Naive thymus-derived CD8-positive, alpha-beta T cell (primary cell): ENCODE data around the gene LRRC31. TPM values are rescaled to one million over a fixed set of nuclear protein-coding genes. Genes with fewer than 3 reads are reported as not detected.

ENCODE experiments used
- ATAC-seq, 2 donors: fragments of 150-1000 bp; cut with Tn5 transposase in 1 of 2; sonication (Bioruptor Pico), chemical (Tn5 transposase) in 1 of 2; 1 replicate in 1 of 2; 2 replicates in 1 of 2; pipeline ENCODE4 v1.10.0; 2021; ENCODE audit warnings: mild to moderate bottlenecking in 2 of 2, moderate library complexity in 2 of 2
- POLR2A ChIA-PET: fragments of 350-600 bp; sonication (Branson Sonifier 250); formaldehyde crosslinking; loops from one replicate; lab custom pipeline; 2021; ENCODE audit warnings: antibody characterized with exemption; lab: Charles Lee
- DNase-seq, 10 donors: peaks; one replicate each; pipeline versions ENCODE4 v3.0.0 to v3.0.0-alpha.2; 2020 to 2022
- H3K27ac Mint-ChIP-seq, 10 donors: one replicate each; pipeline ENCODE4 v1.8.0; 2020 to 2022; ENCODE audit warnings: mild to moderate bottlenecking in 10 of 10, mixed read lengths in 10 of 10, moderate library complexity in 4 of 10, inconsistent platforms in 1 of 10
- H3K27me3 Mint-ChIP-seq, 5 donors: one replicate each; pipeline ENCODE4 v1.8.0; 2021 to 2022; ENCODE audit warnings: mixed read lengths in 5 of 5
- H3K36me3 Mint-ChIP-seq, 3 donors: one replicate each; pipeline ENCODE4 v1.8.0; 2020 to 2022; ENCODE audit warnings: mixed read lengths in 3 of 3, mild to moderate bottlenecking in 2 of 3, inconsistent platforms in 1 of 3
- H3K4me1 Mint-ChIP-seq, 4 donors: one replicate each; pipeline ENCODE4 v1.8.0; 2021 to 2022; ENCODE audit warnings: mixed read lengths in 4 of 4
- H3K4me3 Mint-ChIP-seq, 10 donors: one replicate each; pipeline ENCODE4 v1.8.0; 2020 to 2022; ENCODE audit warnings: mild to moderate bottlenecking in 10 of 10, mixed read lengths in 10 of 10, moderate library complexity in 6 of 10, inconsistent platforms in 1 of 10
- H3K9me3 Mint-ChIP-seq, 9 donors: one replicate each; pipeline ENCODE4 v1.8.0; 2020 to 2022; ENCODE audit warnings: mixed read lengths in 9 of 9, mild to moderate bottlenecking in 3 of 9, inconsistent platforms in 1 of 9, moderate library complexity in 1 of 9
- polyA plus RNA-seq, 3 donors: library from polyadenylated mRNA; unstranded; fragments of 300-500 nt; fragmentation: Illumina TruSeq; gene quantifications; one replicate each; pipeline ENCODE4 v1.2.3, GENCODE V29; 2021
- total RNA-seq, 8 experiments: library from RNA in 2 of 8; stranded (reverse) in 2 of 8; gene quantifications; one replicate each; pipeline ENCODE4 v1.2.3 and lab custom pipeline; 2021 to 2026

The LRRC31 gene
- total and polyA plus RNA-seq, 5 experiments from 2014 or later: not detected

DNA sequence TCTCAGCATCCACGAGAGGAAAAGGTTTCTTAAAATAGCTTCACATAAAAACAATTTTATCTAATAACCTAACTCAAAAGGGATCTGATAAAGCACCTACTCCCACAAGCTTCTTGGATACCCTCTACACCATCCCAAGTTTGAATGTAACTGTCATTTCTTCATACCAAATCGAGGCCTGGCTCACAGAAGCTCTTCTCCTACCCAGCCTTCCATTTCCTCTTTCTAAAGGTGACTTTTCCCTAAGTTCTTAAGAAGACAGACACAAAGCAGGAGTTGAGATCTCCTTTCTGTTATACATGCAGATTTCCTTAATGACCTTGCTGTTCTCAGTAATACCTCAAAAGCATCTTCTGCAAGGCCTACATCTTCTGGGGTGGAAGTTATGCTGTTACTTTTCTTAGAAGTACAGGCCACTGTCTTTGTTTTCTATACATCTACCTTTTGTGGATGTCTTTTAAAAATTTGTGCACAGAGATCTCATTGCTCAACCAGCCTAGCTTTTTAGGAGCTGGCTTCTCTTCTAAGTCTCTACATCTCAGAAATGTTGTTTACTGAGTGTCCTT, 60.4 kb downstream of the LRRC31 start:
- ATAC-seq: no peak
- DNase-seq: no peak
- H3K9me3 Mint-ChIP-seq: no peaks in the 10 kb centered on the region

DNA sequence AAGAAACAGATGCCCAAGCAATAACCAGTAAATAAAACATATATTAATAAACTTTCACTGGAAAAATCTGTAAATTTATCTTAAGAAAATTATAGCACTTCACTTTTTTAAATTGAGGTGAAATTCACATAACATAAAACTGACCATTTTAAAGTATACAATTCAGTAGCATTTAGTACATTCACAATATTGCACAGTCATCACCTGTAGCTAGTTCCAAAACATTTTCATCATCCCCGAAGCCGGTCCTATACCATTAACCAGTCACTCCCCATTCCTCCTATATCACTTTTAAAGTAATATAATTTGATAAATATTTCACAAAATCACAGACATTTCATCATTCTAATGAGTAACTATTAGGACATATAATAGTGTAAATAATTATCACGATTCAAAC, 65.1 kb downstream of the LRRC31 start:
- POLR2A ChIA-PET: no interaction called here
- Mint-ChIP-seq H3K4me1 (no peaks in the 10 kb centered on the region), H3K9me3 (no peaks in the 10 kb centered on the region)

More for the DNA sequence above, 60.4 kb downstream of the LRRC31 start:
- Mint-ChIP-seq H3K27me3 (no peaks in the 10 kb centered on the region), H3K27ac (peak overlapping the region in 2 of 10 donors; percentile 4 to 15), H3K4me3 (no peak overlapping the region), H3K4me1 (peaks cover 17 to 24% (median 22%) of the 10 kb centered on the region in 4 donors), H3K36me3 (no peaks in the 10 kb centered on the region)
- POLR2A ChIA-PET: interaction anchor here (0.6 to 0.7 kb wide), 2 partner anchors 9 to 796 kb away, joined by 3 to 6 read pairs; no protein-coding TSS in a partner anchor

DNA sequence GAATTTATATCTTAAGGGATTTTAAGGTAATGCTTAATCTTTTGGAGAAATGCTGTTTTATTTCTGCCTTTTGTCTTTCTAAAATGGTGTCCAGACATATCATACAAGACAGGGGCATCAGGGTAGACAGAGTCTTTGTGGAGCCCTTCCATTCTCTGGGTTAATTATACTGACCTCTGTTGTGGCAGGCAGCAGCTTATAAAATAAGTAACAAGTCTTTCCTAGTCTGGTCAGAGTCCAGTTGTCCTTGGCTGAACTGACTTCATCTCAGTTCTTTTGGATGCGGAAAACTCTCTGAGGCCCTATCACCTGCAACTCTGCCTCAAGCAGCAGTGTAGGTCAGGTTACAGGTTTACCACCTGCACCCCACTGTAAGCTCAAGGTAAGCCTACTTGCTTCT, 77.4 kb downstream of the LRRC31 start:
- H3K4me1 Mint-ChIP-seq: peaks cover 0 to 6% (median under 1%) of the 10 kb centered on the region in 4 donors
- H3K4me3 Mint-ChIP-seq: no peak overlapping the region
- H3K36me3 Mint-ChIP-seq: peaks cover 0 to 30% (median 5%) of the 10 kb centered on the region in 3 donors
- peak overlapping the region in 1 of 10 donors; percentile 0 for H3K27ac Mint-ChIP-seq
- POLR2A ChIA-PET: no interaction called here
- ATAC-seq (no peak), DNase-seq (no peak)
- H3K9me3 Mint-ChIP-seq: no peaks in the 10 kb centered on the region
- no peaks in the 10 kb centered on the region for H3K27me3 Mint-ChIP-seq

More for the DNA sequence above, 65.1 kb downstream of the LRRC31 start:
- Mint-ChIP-seq H3K27me3 (no peaks in the 10 kb centered on the region), H3K27ac (no peak overlapping the region), H3K4me3 (no peak overlapping the region), H3K36me3 (no peaks in the 10 kb centered on the region)
- ATAC-seq (no peak), DNase-seq (no peak)

DNA sequence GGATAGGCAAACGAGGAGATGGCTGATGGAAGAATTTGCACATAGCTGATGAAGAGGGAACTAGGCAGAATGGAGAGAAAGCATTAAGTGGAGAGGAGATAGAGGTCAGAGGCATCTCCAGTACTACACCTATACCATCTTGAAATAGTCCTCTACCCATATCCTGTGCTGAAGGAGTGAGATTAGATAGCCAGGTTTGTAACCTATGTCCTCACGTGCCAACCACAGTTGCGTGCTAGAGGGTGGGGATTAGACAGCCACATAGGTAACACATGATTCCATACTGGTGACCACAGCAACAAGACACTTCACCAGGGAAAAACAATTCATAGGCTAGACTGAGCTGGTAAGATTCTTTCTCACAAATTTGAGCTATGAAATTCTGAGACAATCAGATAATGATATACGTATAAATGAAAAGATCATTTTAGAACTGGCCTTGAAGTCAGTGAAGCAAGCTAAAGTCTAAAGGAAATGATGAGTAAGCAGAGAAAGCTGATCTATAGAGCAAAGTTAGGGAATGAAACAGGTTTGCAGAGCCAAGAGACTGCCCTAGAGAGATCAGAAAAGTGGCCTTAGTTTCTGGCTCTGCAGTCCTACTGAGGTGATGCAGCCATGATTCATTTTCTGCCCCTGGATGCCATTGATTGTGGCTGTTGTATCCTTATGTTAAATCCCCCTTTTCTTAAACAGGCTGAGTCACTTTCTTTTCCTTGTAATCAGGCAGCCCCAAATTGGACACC, 78.9 kb downstream of the LRRC31 start:
- peak overlapping the region in 2 of 10 donors; percentile 2 to 55 for H3K27ac Mint-ChIP-seq
- H3K36me3 Mint-ChIP-seq: peaks cover 0 to 40% (median 14%) of the 10 kb centered on the region in 3 donors
- POLR2A ChIA-PET: interaction anchor here (0.7 kb wide), 1 partner anchor 17 kb away, joined by 3 read pairs; no protein-coding TSS in a partner anchor
- DNase-seq: no peak
- no peaks in the 10 kb centered on the region for H3K9me3 Mint-ChIP-seq
- H3K4me1 Mint-ChIP-seq: peaks cover 0 to 8% (median under 1%) of the 10 kb centered on the region in 4 donors
- no peaks in the 10 kb centered on the region for H3K27me3 Mint-ChIP-seq
- no peak for ATAC-seq
- H3K4me3 Mint-ChIP-seq: no peak overlapping the region

DNA sequence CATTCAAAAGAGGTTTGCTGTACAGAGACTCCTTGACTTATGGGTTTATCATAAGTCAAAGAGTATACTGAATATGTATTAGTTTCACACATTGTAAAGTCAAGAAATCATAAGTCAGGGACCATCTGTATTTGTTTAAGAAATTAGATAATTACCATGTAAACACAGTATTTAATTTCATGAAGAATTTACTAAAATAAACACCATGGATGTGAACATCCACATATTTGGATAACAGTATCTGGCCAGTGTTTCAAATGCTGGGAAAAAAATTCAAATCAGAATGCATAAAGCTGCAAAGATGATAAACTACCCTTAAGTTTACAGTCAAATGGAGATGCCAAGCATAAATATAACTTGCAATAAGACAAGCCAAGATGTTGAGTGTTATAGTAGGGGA, 79.5 kb downstream of the LRRC31 start:
- DNase-seq: no peak
- H3K27me3 Mint-ChIP-seq: no peaks in the 10 kb centered on the region
- no peak for ATAC-seq
- H3K4me1 Mint-ChIP-seq: peaks cover 0 to 8% (median under 1%) of the 10 kb centered on the region in 4 donors
- H3K27ac Mint-ChIP-seq: peak overlapping the region in 1 of 10 donors; percentile 55
- POLR2A ChIA-PET: interaction anchor here (0.7 kb wide), 1 partner anchor 17 kb away, joined by 3 read pairs; no protein-coding TSS in a partner anchor
- no peak overlapping the region for H3K4me3 Mint-ChIP-seq
- H3K36me3 Mint-ChIP-seq: peaks cover 0 to 46% (median 19%) of the 10 kb centered on the region in 3 donors
- no peaks in the 10 kb centered on the region for H3K9me3 Mint-ChIP-seq

Other genes with a start within 250 kb of the LRRC31 start
- gene MECOM, start 206.2 kb downstream of the LRRC31 start, total RNA-seq: not detected
- not detected for gene MECOM, start 206.2 kb downstream of the LRRC31 start, polyA plus RNA-seq
- 10 to 100 TPM; 12.4 to 17.5 TPM for gene TERC, start 104.9 kb downstream of the LRRC31 start, total RNA-seq
- gene TERC, start 104.9 kb downstream of the LRRC31 start, polyA plus RNA-seq: 1 to 10 TPM in 2 of 3 donors, not detected in 1; 1.4 to 1.6 TPM
- under 1 TPM in 1 of 2 experiments, not detected in 1; 0.29 TPM for gene ACTRT3, start 100.4 kb downstream of the LRRC31 start, total RNA-seq
- gene ACTRT3, start 100.4 kb downstream of the LRRC31 start, polyA plus RNA-seq: under 1 TPM; 0.13 to 0.15 (median 0.14) TPM
- 10 to 100 TPM; 23.0 to 24.7 TPM for gene MYNN, start 96.5 kb downstream of the LRRC31 start, total RNA-seq
- 10 to 100 TPM; 11.7 to 15.7 (median 13.6) TPM for gene MYNN, start 96.5 kb downstream of the LRRC31 start, polyA plus RNA-seq
- gene LRRIQ4, start 57.1 kb downstream of the LRRC31 start, total RNA-seq: under 1 TPM in 1 of 2 experiments, not detected in 1; 0.19 TPM
- not detected for gene LRRIQ4, start 57.1 kb downstream of the LRRC31 start, polyA plus RNA-seq
- gene LRRC34, start 57.0 kb downstream of the LRRC31 start, total RNA-seq: 1 to 10 TPM in 1 of 2 experiments, under 1 TPM in 1; 0.73 to 1.2 TPM
- under 1 TPM; 0.29 to 0.42 (median 0.35) TPM for gene LRRC34, start 57.0 kb downstream of the LRRC31 start, polyA plus RNA-seq
- gene SAMD7, start 41.6 kb upstream of the LRRC31 start, total RNA-seq: not detected
- not detected for gene SAMD7, start 41.6 kb upstream of the LRRC31 start, polyA plus RNA-seq
- gene SEC62, start 96.9 kb upstream of the LRRC31 start, total RNA-seq: 100 to 1,000 TPM; 147 to 168 TPM
- gene SEC62, start 96.9 kb upstream of the LRRC31 start, polyA plus RNA-seq: 100 to 1,000 TPM; 170 to 226 (median 225) TPM
- 10 to 100 TPM; 17.1 to 19.5 TPM for gene GPR160, start 168.1 kb upstream of the LRRC31 start, total RNA-seq
- gene GPR160, start 168.1 kb upstream of the LRRC31 start, polyA plus RNA-seq: 10 to 100 TPM; 12.5 to 18.3 (median 16.9) TPM